C4-2B (cell line): ENCODE results near the gene SLC14A1.

Experiments
- H3K27ac ChIP-seq: fragments of 450-650 bp; 2 replicates; pipeline ENCODE4 v1.5.1; 2017
- CTCF ChIP-seq: fragments of 450-650 bp; conservative IDR thresholded peaks from 2 replicates; pipeline ENCODE4 v1.5.1; 2017; ENCODE audit warnings: mild to moderate bottlenecking
- ZFX ChIP-seq: fragments of 450-650 bp; IDR thresholded peaks from 2 replicates; pipeline ENCODE4 v1.6.1; 2017

SLC14A1 gene

GRCh38 chr18:45785134-45785533, 61.2 kb downstream of the SLC14A1 start:
- H3K27ac ChIP-seq, result no peak overlapping the region
- TF ChIP-seq CTCF (no peak), ZFX (no peak)

GRCh38 chr18:45786941-45787340, 63.0 kb downstream of the SLC14A1 start:
- TF ChIP-seq CTCF (no peak), ZFX (no peak)

GRCh38 chr18:45787346-45787745, 63.4 kb downstream of the SLC14A1 start:
- H3K27ac ChIP-seq, result no peak overlapping the region
- TF ChIP-seq ZFX (no peak), CTCF (no peak)

More at GRCh38 chr18:45786941-45787340, 63.0 kb downstream of the SLC14A1 start:
- no peak overlapping the region for H3K27ac ChIP-seq

GRCh38 chr18:45788861-45789260, 64.9 kb downstream of the SLC14A1 start:
- no peak overlapping the region for H3K27ac ChIP-seq

GRCh38 chr18:45792506-45793263, 68.7 kb downstream of the SLC14A1 start:
- TF ChIP-seq CTCF, result no peak
- no peak for TF ChIP-seq ZFX
- H3K27ac ChIP-seq, result no peak overlapping the region

More at GRCh38 chr18:45788861-45789260, 64.9 kb downstream of the SLC14A1 start:
- TF ChIP-seq CTCF (no peak), ZFX (no peak)

- no peak for TF ChIP-seq CTCF
- no peak for TF ChIP-seq ZFX
- H3K27ac ChIP-seq, result no peak overlapping the region
These were observed 69.4 kb downstream of the SLC14A1 start for GRCh38 chr18:45793264-45793965.

GRCh38 chr18:45801416-45802004, 77.5 kb downstream of the SLC14A1 start:
- H3K27ac ChIP-seq, result peak overlapping the region; percentile 95
- TF ChIP-seq ZFX (no peak), CTCF (no peak)
